Activated naive CD8-positive, alpha-beta T cell treated with anti-CD3 and anti-CD28 coated beads for 36 hours (primary cell): ENCODE measurements around the gene CYP2D6. TPM values are rescaled to one million over a fixed set of nuclear protein-coding genes. Genes with fewer than 3 reads are reported as not detected.

Source experiments
- DNase-seq: peaks from one replicate; pipeline ENCODE4 v3.0.0; 2021
- H3K27ac Mint-ChIP-seq: one replicate; pipeline ENCODE4 v1.8.0; 2022; ENCODE audit warnings: mild to moderate bottlenecking, moderate library complexity, mixed read lengths
- H3K27me3 Mint-ChIP-seq: one replicate; pipeline ENCODE4 v1.8.0; 2022; ENCODE audit warnings: mild to moderate bottlenecking, mixed read lengths
- H3K36me3 Mint-ChIP-seq: one replicate; pipeline ENCODE4 v1.8.0; 2021; ENCODE audit warnings: mild to moderate bottlenecking, mixed read lengths
- H3K4me1 Mint-ChIP-seq: one replicate; pipeline ENCODE4 v1.8.0; 2021; ENCODE audit warnings: mixed read lengths
- H3K4me3 Mint-ChIP-seq: one replicate; pipeline ENCODE4 v1.8.0; 2022; ENCODE audit warnings: mild to moderate bottlenecking, moderate library complexity, mixed read lengths
- H3K9me3 Mint-ChIP-seq: one replicate; pipeline ENCODE4 v1.8.0; 2022; ENCODE audit warnings: mixed read lengths
- total RNA-seq, 2 experiments: library from RNA; stranded (reverse); gene quantifications; one replicate each; pipeline ENCODE4 v1.2.3, GENCODE V29; 2021

CYP2D6 gene
- total RNA-seq, 2 experiments from 2014 or later: 1.6 to 2.4 TPM

DNA sequence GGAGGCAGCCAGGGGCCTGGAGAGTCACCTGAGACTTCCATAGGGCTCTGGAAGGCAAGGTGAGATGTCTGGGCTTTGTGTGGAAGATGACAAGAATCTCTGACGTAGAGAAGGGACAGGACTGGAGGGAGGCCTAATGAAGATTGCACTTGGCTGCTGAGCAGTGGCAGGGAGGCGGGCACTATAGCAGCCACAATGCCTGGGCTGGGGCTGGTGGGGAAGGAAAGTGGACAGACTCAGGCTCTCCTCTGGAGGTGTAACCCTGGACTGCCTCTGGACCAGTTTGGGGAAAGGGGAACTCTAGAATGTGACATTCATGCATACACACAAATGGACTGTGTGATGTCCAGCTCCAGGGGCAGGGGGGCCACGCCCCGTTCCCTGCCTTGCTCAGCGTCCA lies 34.3 kb upstream of the CYP2D6 start:
- Mint-ChIP-seq H3K9me3 (no peaks in the 10 kb centered on the region), H3K4me3 (no peak overlapping the region), H3K27me3 (no peaks in the 10 kb centered on the region), H3K27ac (no peak overlapping the region), H3K4me1 (peaks cover 9% of the 10 kb centered on the region), H3K36me3 (peaks cover 14% of the 10 kb centered on the region)
- no peak for DNase-seq

DNA sequence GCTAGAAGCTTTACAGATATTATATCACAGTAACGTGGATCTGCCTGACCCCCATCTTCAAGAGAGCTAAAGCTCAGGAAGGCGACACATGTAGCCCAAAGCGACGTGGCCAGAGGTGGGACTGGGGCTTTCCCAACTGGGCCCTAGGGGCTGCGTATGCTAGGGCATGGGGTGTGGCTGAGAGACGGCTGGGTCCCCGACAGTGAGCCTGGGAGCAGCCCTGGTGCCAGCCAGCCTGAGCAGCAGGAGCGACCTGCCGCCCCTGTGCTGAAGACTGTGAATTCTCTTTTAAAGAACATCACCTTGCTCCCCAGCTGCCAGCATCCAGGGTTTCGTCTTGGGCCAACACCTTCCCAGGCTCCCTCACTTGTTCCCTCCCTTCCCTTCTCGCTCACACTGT lies 32.9 kb upstream of the CYP2D6 start:
- Mint-ChIP-seq H3K27me3 (no peaks in the 10 kb centered on the region), H3K27ac (no peak overlapping the region), H3K4me3 (no peak overlapping the region), H3K4me1 (peaks cover 2% of the 10 kb centered on the region), H3K9me3 (no peaks in the 10 kb centered on the region), H3K36me3 (peaks cover 8% of the 10 kb centered on the region)
- DNase-seq: no peak

DNA sequence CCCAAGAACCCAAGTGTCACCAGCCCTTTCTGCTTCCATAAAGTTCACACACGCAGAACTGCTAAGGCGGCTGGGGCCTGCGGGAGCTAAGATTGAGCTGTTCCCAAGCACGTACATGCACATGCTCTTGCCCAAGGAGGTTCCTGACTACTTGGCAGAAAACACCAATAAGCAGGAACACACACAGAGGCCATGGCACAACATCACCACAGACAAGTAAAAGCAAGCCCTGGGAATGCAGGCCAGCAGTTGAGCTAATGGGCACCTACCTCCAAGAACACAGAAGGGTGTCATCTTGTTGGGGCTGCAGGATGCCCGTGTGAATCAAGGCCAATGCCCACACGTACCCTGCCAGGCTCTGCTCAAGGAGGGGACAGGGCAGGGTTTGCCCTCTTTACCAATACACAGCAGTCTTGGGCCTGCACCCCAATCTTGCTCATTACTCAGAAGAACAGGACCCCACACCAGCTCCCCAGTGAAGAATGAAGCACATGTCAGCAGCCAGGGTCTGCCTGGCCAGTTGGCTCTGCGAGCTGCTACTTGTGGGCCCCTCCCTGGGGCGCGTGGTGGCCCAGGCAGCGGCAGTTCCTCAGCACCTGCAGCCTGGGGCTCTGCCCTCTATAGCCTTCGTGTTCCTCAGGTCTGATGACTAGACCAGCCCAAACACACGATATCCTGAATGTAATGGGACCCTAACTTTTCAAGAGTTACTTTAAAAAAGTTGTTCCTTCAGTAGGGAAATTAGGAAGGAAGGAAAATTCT lies 32.3 kb upstream of the CYP2D6 start:
- H3K27me3 Mint-ChIP-seq: no peaks in the 10 kb centered on the region
- peaks cover 7% of the 10 kb centered on the region for H3K36me3 Mint-ChIP-seq
- H3K9me3 Mint-ChIP-seq: no peaks in the 10 kb centered on the region
- H3K4me3 Mint-ChIP-seq: no peak overlapping the region
- H3K4me1 Mint-ChIP-seq: peaks cover 2% of the 10 kb centered on the region
- H3K27ac Mint-ChIP-seq: no peak overlapping the region
- DNase-seq: no peak

DNA sequence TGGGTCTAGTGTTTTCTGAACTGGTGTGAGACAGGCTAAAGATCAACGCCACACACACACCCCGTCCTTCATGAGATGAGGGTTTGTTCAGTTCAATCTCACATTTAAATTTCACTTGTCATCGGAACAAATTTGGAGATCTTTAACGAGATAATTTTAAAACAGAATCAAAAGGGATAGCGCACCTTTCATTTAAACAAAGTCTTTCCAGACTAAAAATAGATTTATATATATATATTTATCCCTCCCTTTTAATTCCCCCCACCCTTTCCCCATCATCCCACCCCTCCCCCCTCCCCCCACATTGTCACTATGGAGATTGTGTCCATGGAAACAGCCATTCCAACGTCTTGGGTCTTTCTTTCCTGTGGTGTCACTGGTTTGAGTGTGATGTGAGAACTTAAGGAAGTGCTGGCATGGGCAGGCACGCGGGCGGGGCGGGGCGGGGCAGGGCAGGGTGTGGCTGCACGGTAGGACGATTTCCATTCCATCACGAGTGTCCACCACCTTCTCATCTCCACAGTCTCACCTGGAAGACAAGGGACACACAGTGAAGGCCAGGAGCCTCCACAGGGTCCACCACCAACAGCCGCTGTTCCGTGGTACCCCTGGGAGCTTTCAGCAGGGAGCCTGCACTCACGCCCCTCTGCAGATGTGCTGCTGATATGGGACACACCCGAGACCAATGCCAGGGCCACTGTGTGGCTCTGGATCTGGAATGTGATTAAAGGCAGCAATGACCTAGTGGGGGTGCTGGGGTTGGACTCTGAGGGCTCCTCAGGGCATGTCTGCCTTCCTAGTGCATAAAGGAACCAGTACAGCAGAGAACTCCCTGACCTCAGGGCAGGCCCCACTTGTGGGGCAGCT lies 30.5 kb upstream of the CYP2D6 start:
- Mint-ChIP-seq H3K9me3 (no peaks in the 10 kb centered on the region), H3K4me1 (peaks cover 2% of the 10 kb centered on the region), H3K36me3 (peaks cover 7% of the 10 kb centered on the region), H3K27ac (no peak overlapping the region), H3K27me3 (no peaks in the 10 kb centered on the region), H3K4me3 (no peak overlapping the region)
- no peak for DNase-seq

DNA sequence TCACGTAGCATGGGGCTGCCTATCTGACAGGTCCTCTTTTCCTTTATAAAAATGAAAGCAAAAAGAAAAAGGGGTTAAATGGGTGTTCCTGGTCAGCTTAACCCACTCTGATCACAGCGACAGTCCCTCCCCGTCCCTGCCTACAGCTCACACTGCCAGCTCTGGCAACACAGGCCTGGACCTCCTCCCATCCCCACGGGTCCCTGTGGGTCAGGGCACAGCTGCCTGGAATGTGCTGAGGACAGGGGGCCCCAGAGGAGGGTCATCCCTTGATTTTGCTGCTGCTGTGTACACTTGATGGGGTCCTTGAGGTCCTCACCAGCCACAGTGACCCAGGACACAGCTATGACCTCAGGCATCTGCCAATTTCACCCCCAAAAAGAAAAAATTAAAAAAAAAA lies 29.6 kb upstream of the CYP2D6 start:
- Mint-ChIP-seq H3K27me3 (no peaks in the 10 kb centered on the region), H3K4me1 (peaks cover 2% of the 10 kb centered on the region), H3K27ac (no peak overlapping the region), H3K36me3 (peaks cover 7% of the 10 kb centered on the region), H3K9me3 (no peaks in the 10 kb centered on the region), H3K4me3 (no peak overlapping the region)
- DNase-seq: no peak

DNA sequence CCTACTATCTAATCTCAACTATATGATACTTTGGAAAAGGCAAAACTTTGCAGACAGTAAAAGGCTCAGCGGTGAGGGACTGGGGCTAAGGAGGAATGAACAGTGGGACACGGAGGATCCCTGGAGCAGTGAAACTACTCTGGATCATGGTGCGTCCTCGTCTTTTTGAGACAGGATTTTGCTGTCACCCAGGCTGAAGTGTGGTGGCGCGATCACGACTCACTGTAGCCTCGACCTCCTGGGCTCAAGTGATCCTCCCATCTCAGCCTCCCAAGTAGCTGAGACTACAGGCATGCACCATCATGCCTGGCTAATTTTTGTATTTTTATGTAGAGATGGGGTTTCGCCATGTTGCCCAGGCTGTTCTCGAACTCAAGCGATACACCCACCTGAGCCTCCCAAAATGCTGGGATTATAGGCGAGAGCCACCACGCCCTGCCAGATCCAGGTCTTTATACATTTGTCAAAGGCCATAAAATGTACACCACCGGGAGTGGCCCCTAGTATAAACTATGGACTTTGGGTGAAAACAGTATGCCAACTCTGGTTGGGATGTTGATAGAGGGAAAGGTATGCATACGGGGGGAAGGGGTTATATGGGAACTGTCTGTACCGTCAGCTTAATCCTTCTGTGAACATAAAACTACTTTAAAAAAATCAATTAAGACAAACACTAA lies 28.0 kb upstream of the CYP2D6 start:
- H3K36me3 Mint-ChIP-seq: peaks cover 5% of the 10 kb centered on the region
- no peaks in the 10 kb centered on the region for H3K4me1 Mint-ChIP-seq
- H3K27ac Mint-ChIP-seq: no peak overlapping the region
- DNase-seq: no peak
- no peak overlapping the region for H3K4me3 Mint-ChIP-seq
- no peaks in the 10 kb centered on the region for H3K27me3 Mint-ChIP-seq
- no peaks in the 10 kb centered on the region for H3K9me3 Mint-ChIP-seq

DNA sequence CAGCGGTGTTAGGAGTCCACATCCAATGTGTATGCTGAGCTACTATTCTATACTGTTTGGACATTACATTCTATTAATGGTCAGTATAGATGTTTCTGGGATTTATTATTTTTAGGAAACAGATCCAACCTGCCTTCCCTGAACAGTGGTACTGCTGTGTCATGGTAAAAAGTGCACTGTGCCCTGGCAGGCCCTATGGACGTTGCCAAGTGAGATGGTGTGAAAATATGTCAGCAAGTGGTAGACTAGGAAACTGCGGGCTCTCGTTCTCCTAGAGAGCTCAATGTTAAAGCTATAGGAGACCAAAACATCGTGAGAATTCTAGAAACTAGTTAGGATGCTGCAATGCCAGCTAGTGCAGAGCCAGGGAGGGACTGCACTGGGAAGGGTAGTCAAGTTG lies 26.0 kb upstream of the CYP2D6 start:
- DNase-seq: no peak

DNA sequence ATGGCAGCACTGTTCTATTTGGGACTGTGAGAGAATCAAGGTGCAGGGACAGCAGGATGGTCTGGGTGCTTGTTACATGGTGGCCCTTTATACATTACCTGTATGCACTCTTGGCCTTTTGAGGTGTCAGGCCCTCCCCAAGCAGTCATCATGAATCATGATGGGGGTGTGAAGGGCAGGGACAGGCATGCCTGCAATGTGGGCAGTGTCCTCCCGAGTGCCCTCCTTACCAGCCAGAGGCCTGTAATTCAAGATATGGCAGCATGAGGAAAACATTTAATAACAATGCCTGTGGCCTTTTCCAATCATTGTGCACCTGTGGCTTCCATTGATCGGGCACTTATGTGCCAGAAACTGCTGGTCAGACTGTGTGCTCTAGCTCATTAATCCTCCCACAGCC lies 25.5 kb upstream of the CYP2D6 start:
- DNase-seq: no peak
- peaks cover 7% of the 10 kb centered on the region for H3K36me3 Mint-ChIP-seq
- H3K27me3 Mint-ChIP-seq: no peaks in the 10 kb centered on the region
- no peak overlapping the region for H3K4me3 Mint-ChIP-seq
- no peaks in the 10 kb centered on the region for H3K4me1 Mint-ChIP-seq
- H3K9me3 Mint-ChIP-seq: no peaks in the 10 kb centered on the region
- H3K27ac Mint-ChIP-seq: no peak overlapping the region

More for the DNA sequence above, 26.0 kb upstream of the CYP2D6 start:
- no peak overlapping the region for H3K4me3 Mint-ChIP-seq
- H3K36me3 Mint-ChIP-seq: peaks cover 7% of the 10 kb centered on the region
- H3K4me1 Mint-ChIP-seq: no peaks in the 10 kb centered on the region
- no peak overlapping the region for H3K27ac Mint-ChIP-seq
- H3K27me3 Mint-ChIP-seq: no peaks in the 10 kb centered on the region
- no peaks in the 10 kb centered on the region for H3K9me3 Mint-ChIP-seq

DNA sequence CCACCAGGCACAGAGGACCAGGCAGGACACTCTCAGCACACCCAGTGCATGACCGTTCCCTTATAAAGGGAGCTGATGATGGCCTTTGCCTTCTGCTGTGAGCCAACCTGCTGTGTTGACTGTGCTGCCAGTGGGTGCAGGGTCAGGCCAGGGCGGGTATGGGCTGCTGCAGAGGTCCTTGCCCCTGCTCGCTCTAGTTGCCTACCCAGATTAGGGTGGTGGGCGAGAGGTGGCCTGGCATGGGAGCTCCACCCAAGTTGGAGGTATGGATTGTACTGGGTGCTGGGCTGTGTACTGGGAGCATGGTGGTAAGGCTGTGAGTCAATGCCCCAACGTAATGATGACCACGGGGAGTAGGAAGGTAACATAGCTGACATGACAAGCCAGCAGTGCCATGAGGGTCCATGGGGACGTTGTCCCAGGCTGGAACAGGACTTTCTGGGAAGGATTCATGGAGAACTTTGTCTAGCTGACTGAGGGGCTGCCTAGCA lies 24.5 kb upstream of the CYP2D6 start:
- H3K9me3 Mint-ChIP-seq: no peaks in the 10 kb centered on the region
- H3K36me3 Mint-ChIP-seq: peaks cover 5% of the 10 kb centered on the region
- DNase-seq: no peak
- H3K27me3 Mint-ChIP-seq: no peaks in the 10 kb centered on the region
- H3K27ac Mint-ChIP-seq: no peak overlapping the region
- H3K4me1 Mint-ChIP-seq: no peaks in the 10 kb centered on the region
- H3K4me3 Mint-ChIP-seq: no peak overlapping the region

DNA sequence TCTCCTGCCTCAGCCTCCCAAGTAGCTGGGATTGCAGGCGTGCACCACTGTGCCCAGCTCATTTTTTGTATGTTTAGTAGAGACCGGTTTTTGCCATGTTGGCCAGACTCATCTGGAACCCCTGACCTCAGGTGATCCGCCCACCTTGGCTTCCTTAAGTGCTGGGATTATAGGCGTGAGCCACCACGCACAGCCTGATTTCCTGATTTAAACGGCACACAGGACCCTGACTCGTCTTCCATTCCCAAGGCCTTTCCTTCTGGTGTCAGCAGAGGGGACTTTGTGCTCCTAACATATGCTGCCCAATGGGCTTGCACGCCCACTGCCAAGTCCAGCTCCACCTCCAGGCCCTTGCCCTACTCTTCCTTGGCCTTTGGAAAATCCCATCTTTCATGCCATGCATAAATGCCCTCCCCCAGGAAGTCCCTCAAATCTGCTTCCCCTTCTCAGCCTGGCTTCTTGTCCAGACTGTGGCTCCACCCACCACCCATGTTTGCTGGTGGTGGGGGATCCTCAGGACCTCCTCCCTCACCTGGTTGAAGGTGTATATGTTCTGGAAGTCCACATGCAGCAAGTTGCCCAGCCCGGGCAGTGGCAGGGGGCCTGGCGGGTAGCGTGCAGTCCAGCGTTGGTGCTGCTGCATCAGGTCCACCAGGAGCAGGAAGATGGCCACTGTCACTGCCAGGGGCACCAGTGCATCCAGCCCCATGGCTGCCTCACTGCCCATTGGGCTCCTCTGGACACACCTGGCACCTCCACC lies 23.9 kb upstream of the CYP2D6 start:
- peaks cover 5% of the 10 kb centered on the region for H3K36me3 Mint-ChIP-seq
- H3K4me3 Mint-ChIP-seq: no peak overlapping the region
- no peaks in the 10 kb centered on the region for H3K27me3 Mint-ChIP-seq
- H3K9me3 Mint-ChIP-seq: no peaks in the 10 kb centered on the region
- no peaks in the 10 kb centered on the region for H3K4me1 Mint-ChIP-seq
- no peak overlapping the region for H3K27ac Mint-ChIP-seq
- no peak for DNase-seq

DNA sequence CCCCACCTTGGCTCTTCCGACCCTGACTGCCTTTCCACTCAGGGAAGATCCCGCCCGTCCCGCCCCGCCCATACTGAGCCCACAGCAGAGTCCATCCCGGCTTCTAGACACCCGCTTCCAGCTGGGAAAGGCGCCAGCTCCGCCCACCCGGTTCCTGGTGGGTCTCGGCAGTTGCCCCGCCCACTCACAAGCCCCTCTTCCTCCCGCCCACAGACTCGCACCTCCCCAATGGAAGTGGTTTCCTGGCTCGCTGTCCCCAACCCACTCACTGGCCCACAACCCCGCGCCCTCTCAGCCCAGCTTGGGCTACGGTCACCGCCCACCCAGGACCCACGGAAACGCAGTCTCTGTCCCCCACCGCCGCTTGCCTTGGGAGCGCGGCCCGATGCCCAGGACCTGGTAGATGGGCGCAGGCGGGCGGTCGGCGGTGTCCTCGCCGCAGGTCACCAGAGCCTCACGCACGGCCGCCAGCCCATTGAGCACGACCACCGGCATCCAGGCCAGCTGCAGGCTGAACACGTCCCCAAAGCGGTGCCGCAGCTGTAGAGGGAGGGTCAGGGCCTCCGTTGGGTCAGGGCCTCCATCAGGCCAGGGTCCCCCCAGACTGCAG lies 22.2 kb upstream of the CYP2D6 start:
- Mint-ChIP-seq H3K27me3 (no peaks in the 10 kb centered on the region), H3K4me1 (peaks cover 2% of the 10 kb centered on the region), H3K27ac (no peak overlapping the region), H3K9me3 (no peaks in the 10 kb centered on the region), H3K36me3 (peaks cover 8% of the 10 kb centered on the region), H3K4me3 (no peak overlapping the region)
- no peak for DNase-seq

DNA sequence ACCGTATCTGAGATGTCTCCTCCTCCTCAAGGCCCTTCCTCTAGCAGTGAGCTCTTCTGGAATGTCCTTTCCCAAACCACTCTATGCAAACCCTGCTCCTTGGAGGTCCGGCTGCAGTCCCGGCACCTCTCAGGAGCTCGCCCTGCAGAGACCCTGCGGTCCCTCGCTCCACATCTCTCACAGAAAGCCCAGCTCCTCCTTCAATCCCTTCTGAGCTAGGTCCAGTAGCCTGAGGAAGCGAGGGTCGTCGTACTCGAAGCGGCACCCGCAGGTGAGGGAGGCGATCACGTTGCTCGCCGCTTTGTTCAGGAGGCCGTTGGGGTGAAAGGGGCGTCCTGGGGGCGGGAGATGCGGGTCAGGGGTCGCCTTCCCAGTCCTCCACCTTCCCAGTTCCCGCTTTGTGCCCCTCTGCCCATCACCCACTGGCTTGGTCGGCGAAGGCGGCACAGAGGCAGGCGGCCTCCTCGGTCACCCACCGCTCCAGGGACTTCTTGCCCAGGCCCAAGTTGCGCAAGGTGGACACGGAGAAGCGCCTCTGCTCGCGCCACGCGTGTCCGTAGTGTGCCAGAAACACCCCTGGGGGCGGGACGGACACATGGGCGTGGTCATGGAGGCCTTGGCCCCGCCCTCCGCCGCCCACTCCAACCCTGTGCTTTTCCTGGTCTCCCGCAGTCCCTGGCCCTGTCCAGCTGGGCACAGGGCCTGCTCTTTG lies 21.5 kb upstream of the CYP2D6 start:
- no peak overlapping the region for H3K27ac Mint-ChIP-seq
- no peak for DNase-seq
- H3K27me3 Mint-ChIP-seq: no peaks in the 10 kb centered on the region
- no peak overlapping the region for H3K4me3 Mint-ChIP-seq
- H3K9me3 Mint-ChIP-seq: no peaks in the 10 kb centered on the region
- H3K4me1 Mint-ChIP-seq: peaks cover 3% of the 10 kb centered on the region
- peaks cover 9% of the 10 kb centered on the region for H3K36me3 Mint-ChIP-seq

DNA sequence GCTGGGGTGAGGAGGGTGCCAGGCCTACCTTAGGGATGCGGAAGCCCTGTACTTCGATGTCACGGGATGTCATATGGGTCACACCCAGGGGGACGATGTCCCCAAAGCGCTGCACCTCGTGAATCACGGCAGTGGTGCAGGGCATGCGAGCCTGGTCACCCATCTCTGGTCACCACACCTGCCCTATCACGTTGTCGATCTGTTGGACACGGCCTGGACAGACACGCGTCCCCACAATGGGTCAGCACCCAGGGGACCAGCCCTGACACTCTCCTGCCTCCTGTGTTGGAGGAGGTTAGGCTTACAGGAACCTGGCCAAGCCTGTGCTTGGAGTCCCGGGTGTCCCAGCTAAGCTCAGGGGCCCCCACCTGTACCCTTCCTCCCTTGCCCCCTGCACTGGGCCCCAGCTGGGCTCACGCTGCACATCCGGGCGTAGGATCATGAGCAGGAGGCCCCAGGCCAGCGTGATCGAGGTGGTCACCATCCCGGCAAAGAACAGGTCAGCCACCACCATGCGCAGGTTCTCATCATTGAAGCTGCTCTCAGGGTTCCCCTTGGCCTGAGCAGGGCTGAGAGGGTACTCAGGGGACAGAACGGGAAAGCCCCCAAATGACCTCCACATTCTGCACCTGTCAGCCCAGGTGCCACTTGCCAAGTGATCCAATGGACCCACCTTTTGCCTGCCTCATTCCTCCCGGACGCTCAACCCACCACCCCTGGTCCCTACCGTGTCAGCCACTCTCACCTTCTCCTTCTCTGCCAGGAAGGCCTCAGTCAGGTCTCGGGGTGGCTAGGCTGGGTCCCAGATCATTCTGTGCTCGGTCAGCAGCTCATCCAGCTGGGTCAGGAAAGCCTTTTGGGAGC lies 20.3 kb upstream of the CYP2D6 start:
- Mint-ChIP-seq H3K27me3 (no peaks in the 10 kb centered on the region), H3K9me3 (no peaks in the 10 kb centered on the region), H3K4me3 (no peak overlapping the region), H3K36me3 (peaks cover 10% of the 10 kb centered on the region), H3K4me1 (peaks cover 3% of the 10 kb centered on the region), H3K27ac (no peak overlapping the region)
- no peak for DNase-seq
